ENCODE measurements around the gene SIM1.
"Not testable (repeated sequence)": the region's sequence is repeated elsewhere in the genome, so short reads cannot be mapped to it uniquely, and the experiment has no call there.

The SIM1 gene

GRCh38 chr6:100417036-100417435 lies 47.7 kb downstream of the SIM1 start:
- no peak for DNase-seq

GRCh38 chr6:100415768-100416167 lies 49.0 kb downstream of the SIM1 start:
- DNase-seq, result no peak

GRCh38 chr6:100412872-100413271 lies 51.8 kb downstream of the SIM1 start:
- DNase-seq, result no peak

GRCh38 chr6:100404051-100404450 lies 60.7 kb downstream of the SIM1 start:
- no peak for DNase-seq

- no peak for DNase-seq
Measured at GRCh38 chr6:100393493-100393892, 71.2 kb downstream of the SIM1 start.

- no peak for DNase-seq
Measured at GRCh38 chr6:100392423-100392822, 72.3 kb downstream of the SIM1 start.

- DNase-seq, result no peak
Measured at GRCh38 chr6:100388868-100389519, 75.7 kb downstream of the SIM1 start.

GRCh38 chr6:100382767-100383195 lies 81.9 kb downstream of the SIM1 start:
- DNase-seq, result no peak

GRCh38 chr6:100382031-100382430 lies 82.7 kb downstream of the SIM1 start:
- no peak for DNase-seq

GRCh38 chr6:100381111-100381510 lies 83.6 kb downstream of the SIM1 start:
- DNase-seq, result no peak

GRCh38 chr6:100379386-100379785 lies 85.3 kb downstream of the SIM1 start:
- no peak for DNase-seq

- DNase-seq, result no peak
Measured at GRCh38 chr6:100378576-100378975, 86.1 kb downstream of the SIM1 start.

- DNase-seq, result no peak
Measured at GRCh38 chr6:100376103-100376502, 88.6 kb downstream of the SIM1 start.

- DNase-seq, result no peak
Measured at GRCh38 chr6:100372326-100373091, 92.2 kb downstream of the SIM1 start.

GRCh38 chr6:100371591-100371990 lies 93.1 kb downstream of the SIM1 start:
- no peak for DNase-seq

- no peak for DNase-seq
Measured at GRCh38 chr6:100370265-100370664, 94.5 kb downstream of the SIM1 start.

- DNase-seq, result no peak
Measured at GRCh38 chr6:100366419-100366818, 98.3 kb downstream of the SIM1 start.

- no peak for DNase-seq
Measured at GRCh38 chr6:100363651-100364050, 101.1 kb downstream of the SIM1 start.

- not testable (repeated sequence) for DNase-seq
Measured at GRCh38 chr6:100354736-100355641, 109.7 kb downstream of the SIM1 start.

- no peak for DNase-seq
Measured at GRCh38 chr6:100353276-100354015, 111.3 kb downstream of the SIM1 start.

- DNase-seq, result no peak
Measured at GRCh38 chr6:100350139-100350538, 114.6 kb downstream of the SIM1 start.

- no peak for DNase-seq
Measured at GRCh38 chr6:100349366-100349765, 115.4 kb downstream of the SIM1 start.

Measured in stimulated activated CD4-positive, alpha-beta T cell treated with anti-CD3 and anti-CD28 coated beads, Interleukin-1b, Interleukin-23, amount 100 ng/mL, for 48 hours (primary cell).